ENCODE results near the gene MYO5A. TPM values are rescaled to one million over a fixed set of nuclear protein-coding genes. Genes with fewer than 3 reads are reported as not detected.

The MYO5A gene
- total RNA-seq, 2 experiments from 2014 or later: 30.3 to 43.2 TPM

DNA sequence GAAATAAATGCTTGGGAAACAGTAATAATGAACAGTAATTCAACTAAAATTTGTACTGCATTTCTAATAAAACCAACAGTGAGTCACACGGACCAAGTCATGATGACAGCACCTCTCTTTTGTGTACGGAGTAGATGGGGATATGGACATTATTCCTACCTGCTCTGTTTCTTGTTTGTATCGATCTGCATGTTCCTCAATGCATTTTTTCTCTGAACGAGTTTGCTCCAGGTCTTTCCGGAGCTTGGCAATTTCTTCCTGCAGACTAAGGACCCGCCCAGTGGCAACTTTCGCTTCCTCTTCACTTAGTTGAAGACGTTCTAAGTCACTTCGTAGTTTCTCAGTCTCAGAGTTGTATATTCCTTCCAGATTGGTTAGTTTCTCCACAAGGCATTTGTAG, 158.7 kb downstream of the MYO5A start:
- DNase-seq: no peak
- Mint-ChIP-seq H3K4me3 (no peak overlapping the region), H3K4me1 (no peaks in the 10 kb centered on the region), H3K9me3 (ENCODE audit: low read depth) (no peaks in the 10 kb centered on the region), H3K27ac (no peak overlapping the region), H3K27me3 (no peaks in the 10 kb centered on the region), H3K36me3 (peaks cover 52% of the 10 kb centered on the region)
- CTCF ChIA-PET: no interaction called here
- ATAC-seq: no peak

DNA sequence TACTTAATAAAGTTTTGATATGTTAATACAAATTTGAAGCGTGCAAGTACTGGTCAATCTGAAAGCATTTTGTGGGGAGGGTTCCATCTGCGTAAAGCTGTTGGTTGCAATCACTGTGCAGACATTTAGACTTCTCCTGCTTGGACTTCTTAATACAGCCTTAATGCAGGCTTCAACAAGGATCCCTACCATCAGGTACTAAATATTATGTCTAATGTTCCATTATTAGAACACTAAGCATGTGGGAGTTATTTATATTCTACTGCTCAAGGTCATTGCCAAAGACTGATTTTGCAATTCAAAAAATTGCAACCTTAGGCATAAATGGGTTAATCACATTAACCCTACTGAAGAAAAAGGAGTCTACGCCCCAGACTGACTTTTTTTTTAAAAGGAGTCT, 159.2 kb downstream of the MYO5A start:
- Mint-ChIP-seq H3K27ac (no peak overlapping the region), H3K36me3 (peaks cover 49% of the 10 kb centered on the region), H3K4me1 (no peaks in the 10 kb centered on the region), H3K9me3 (ENCODE audit: low read depth) (no peaks in the 10 kb centered on the region), H3K4me3 (no peak overlapping the region), H3K27me3 (no peaks in the 10 kb centered on the region)
- DNase-seq (no peak), ATAC-seq (no peak)
- CTCF ChIA-PET: no interaction called here

DNA sequence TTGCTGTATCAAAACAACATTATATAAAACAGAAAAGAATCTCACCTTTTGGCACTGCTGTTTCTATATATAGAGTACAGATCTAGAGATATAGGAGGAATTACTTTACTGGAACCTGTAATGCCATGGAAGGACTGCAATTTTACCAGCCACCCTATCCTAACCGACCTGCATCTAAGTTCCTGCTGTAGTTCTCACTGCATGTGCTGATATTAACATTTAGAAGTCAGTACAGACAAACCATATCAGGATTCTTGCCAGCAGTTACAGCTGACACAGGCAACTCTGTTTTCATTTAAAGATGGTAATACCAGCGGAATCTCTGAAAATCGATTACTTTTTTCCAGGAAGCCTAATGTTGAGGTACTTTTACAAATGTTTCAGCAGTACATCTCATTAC, 159.7 kb downstream of the MYO5A start:
- Mint-ChIP-seq H3K4me1 (no peaks in the 10 kb centered on the region), H3K27ac (no peak overlapping the region), H3K36me3 (peaks cover 49% of the 10 kb centered on the region), H3K4me3 (no peak overlapping the region), H3K27me3 (no peaks in the 10 kb centered on the region), H3K9me3 (ENCODE audit: low read depth) (no peaks in the 10 kb centered on the region)
- DNase-seq: no peak
- no peak for ATAC-seq
- CTCF ChIA-PET: no interaction called here

DNA sequence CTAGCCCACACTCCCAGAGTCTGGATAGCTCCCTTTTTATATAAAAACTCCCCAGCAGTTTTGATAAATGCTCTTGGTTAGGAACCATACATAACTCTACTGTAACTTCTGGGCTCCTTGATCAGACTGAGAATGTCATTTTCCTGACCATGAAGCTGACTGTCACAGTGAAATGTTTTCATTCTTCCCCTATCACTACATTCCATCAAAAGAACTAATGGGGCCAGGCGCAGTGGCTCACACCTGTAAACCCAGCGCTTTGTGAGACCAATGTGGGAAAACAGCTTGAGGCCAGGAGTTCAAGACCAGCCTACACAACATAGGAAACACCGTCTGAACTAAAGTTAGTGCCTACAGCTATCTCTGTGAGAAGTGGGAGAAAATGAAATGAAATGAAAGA, 160.3 kb downstream of the MYO5A start:
- ATAC-seq (no peak), DNase-seq (no peak)
- no peaks in the 10 kb centered on the region for H3K27me3 Mint-ChIP-seq
- H3K4me1 Mint-ChIP-seq: no peaks in the 10 kb centered on the region
- no peak overlapping the region for H3K4me3 Mint-ChIP-seq
- H3K9me3 Mint-ChIP-seq (ENCODE audit: low read depth): no peaks in the 10 kb centered on the region
- H3K27ac Mint-ChIP-seq: no peak overlapping the region
- CTCF ChIA-PET: interaction anchor here (1.6 kb wide), 1 partner anchor 12 kb away, joined by 3 read pairs; no protein-coding TSS in a partner anchor
- peaks cover 49% of the 10 kb centered on the region for H3K36me3 Mint-ChIP-seq

DNA sequence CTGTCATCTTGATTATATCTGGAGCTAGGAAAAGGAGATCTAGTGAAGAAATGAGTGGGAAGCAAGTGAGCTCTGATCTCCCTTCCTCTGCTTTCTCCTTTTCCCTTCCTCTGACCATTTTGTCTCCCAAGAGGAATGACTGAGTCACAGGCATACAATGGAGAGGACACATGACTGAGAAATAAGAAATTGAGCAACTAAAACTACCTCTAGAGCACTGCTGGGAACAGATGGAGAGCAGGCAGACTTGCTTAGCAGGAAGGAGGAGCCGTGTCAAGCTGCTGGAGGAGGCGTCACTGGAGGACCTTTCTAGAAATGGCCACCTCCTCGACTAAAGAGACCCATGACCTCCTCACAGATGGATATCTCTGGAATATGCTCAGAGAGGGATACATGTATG, 166.2 kb downstream of the MYO5A start:
- H3K27me3 Mint-ChIP-seq: no peaks in the 10 kb centered on the region
- no peaks in the 10 kb centered on the region for H3K4me1 Mint-ChIP-seq
- DNase-seq (no peak), ATAC-seq (no peak)
- H3K9me3 Mint-ChIP-seq (ENCODE audit: low read depth): no peaks in the 10 kb centered on the region
- H3K27ac Mint-ChIP-seq: no peak overlapping the region
- CTCF ChIA-PET: interaction anchor here (0.6 kb wide), 1 partner anchor 108 kb away, joined by 3 read pairs; no protein-coding TSS in a partner anchor
- peaks cover 21% of the 10 kb centered on the region for H3K36me3 Mint-ChIP-seq
- no peak overlapping the region for H3K4me3 Mint-ChIP-seq

DNA sequence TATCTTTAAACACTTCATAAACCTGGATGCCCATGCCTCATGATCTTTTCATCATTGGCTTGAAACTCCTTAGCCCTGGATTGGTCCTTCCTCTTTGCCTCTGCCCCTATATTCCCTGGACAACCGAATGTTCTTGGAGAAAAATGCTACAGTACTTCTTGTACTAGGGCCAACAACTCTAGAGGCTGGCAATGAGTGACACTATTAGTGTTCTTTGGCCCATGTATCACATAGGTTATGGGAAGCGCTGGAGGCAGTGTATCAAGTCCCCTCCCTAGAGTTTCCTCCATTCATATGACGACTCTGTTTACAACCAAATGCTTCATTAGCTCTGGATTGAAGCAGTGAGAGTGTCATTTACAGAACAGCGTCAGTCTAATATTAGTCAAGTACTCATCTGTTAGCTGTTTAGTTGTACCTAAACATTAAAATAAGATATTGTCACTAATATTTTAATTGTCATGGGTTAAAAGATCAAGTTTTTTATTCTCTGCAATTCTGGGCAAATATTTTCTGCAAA, 166.6 kb downstream of the MYO5A start:
- H3K9me3 Mint-ChIP-seq (ENCODE audit: low read depth): no peaks in the 10 kb centered on the region
- H3K27ac Mint-ChIP-seq: no peak overlapping the region
- H3K4me1 Mint-ChIP-seq: no peaks in the 10 kb centered on the region
- CTCF ChIA-PET: interaction anchor here (0.6 kb wide), 1 partner anchor 108 kb away, joined by 3 read pairs; no protein-coding TSS in a partner anchor
- DNase-seq (no peak), ATAC-seq (no peak)
- peaks cover 19% of the 10 kb centered on the region for H3K36me3 Mint-ChIP-seq
- H3K4me3 Mint-ChIP-seq: no peak overlapping the region
- H3K27me3 Mint-ChIP-seq: no peaks in the 10 kb centered on the region

DNA sequence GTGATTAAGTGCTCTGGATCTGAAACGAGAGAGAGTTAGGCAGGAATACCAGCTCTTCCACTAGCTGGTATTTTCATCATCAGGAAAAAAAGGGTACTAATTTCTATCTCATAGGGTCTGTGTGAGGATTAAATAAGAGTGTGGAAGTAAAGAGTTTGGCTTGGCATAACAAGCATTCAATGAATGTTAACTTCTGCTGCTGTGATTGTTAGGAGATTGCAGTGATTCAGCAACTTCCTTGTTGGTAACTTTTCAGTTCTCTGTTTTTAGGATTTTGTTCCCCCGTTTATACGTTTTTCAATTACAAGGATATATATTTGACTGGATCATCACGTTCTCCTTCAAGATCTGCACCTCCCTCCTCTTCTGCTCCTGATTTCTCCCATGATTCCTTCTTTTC, 167.2 kb downstream of the MYO5A start:
- H3K27me3 Mint-ChIP-seq: no peaks in the 10 kb centered on the region
- peaks cover 17% of the 10 kb centered on the region for H3K36me3 Mint-ChIP-seq
- no peaks in the 10 kb centered on the region for H3K9me3 Mint-ChIP-seq (ENCODE audit: low read depth)
- no peak overlapping the region for H3K27ac Mint-ChIP-seq
- no peak overlapping the region for H3K4me3 Mint-ChIP-seq
- no peaks in the 10 kb centered on the region for H3K4me1 Mint-ChIP-seq
- ATAC-seq: no peak
- no peak for DNase-seq
- CTCF ChIA-PET: no interaction called here

DNA sequence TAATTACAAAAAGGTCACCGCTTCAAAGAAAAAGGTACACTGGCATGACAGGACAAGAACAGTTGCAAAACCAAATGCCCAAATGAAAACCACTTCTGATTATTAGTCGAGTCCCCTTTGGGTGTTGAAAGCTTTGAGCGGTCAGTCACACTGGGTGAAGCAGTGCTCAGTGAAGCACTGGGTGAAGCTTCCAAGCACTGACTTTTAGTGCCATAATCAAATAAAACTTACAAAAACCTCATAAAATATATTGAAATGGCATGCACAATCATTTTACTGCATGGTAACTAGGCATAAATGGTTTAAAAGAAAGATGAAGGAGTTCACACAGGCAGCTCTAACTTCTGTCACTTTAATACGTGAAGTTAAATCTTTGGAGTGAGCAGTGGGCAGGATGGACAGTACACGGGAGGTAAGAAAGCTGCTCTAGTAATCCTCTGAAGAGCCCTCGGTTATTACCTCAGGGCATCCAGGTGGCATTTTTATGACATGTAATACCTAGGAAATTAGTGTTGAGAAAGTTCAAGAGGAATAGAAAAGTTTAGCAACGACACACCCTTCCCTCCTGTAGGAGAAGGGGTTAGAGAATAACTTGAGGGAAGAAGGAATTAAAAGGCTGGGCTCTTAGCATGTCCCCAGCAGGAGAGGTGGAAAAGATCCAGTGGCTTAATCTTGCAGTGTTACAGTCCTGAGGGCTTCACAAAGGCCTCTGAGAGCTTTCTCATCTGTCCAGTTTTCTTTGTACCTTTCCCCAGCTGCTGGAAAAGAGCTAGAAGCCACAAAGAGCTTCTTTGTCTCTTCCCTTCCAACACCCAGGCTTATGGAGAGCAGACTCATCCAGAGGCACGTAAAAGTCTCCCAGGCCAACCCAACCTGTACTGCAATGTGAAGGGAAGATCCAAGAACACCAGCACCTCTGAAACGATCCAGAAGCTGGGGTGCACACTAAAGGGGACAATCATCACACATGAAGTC, 168.2 kb downstream of the MYO5A start:
- Mint-ChIP-seq H3K27me3 (no peaks in the 10 kb centered on the region), H3K27ac (no peak overlapping the region), H3K36me3 (peaks cover 13% of the 10 kb centered on the region), H3K4me3 (no peak overlapping the region), H3K9me3 (ENCODE audit: low read depth) (no peaks in the 10 kb centered on the region), H3K4me1 (no peaks in the 10 kb centered on the region)
- DNase-seq: no peak
- no peak for ATAC-seq
- CTCF ChIA-PET: no interaction called here

DNA sequence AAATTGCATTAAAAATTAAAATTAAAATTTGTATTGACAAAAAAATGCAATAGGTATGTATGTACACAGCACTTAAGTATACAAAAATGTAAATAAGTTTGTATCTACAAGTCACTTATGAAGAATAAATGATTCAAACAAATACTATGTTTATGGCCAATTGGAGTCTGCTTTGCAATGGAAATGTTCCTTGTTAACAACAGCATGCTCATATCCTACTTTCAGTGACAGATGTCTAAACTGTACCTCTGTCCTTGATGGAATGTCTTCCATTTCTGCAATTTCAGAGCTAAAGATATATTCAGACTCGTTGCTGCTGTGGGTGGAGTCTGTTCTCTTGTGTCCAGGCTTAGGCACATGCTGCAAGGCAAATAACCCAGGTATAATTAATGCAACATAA, 169.0 kb downstream of the MYO5A start:
- ATAC-seq (no peak), DNase-seq (no peak)
- Mint-ChIP-seq H3K27ac (no peak overlapping the region), H3K9me3 (ENCODE audit: low read depth) (no peaks in the 10 kb centered on the region), H3K36me3 (peaks cover 13% of the 10 kb centered on the region), H3K27me3 (no peaks in the 10 kb centered on the region), H3K4me1 (no peaks in the 10 kb centered on the region), H3K4me3 (no peak overlapping the region)
- CTCF ChIA-PET: no interaction called here

DNA sequence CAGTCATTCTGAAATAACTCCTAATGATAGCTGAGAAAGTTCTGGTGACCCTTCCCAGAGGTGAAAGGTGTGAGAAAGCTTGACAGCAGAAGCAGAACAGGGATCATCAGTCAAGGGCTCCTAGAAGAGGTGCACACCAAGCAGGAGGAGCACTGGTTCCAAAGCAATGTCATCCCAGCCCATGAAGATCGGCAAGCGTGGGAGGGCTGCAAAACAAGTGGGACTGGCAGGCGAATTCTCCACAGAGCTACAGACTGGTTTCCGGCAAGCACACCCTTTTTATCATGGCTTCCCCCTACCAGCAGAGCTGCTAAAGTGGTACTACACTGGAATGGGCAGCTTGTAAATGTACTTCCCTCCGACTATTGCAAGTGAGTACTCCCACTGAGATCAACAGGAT, 170.7 kb downstream of the MYO5A start:
- CTCF ChIA-PET: interaction anchor here (0.8 kb wide), 1 partner anchor 14 kb away, joined by 3 read pairs; no protein-coding TSS in a partner anchor
- H3K36me3 Mint-ChIP-seq: peaks cover 4% of the 10 kb centered on the region
- H3K4me1 Mint-ChIP-seq: no peaks in the 10 kb centered on the region
- no peaks in the 10 kb centered on the region for H3K27me3 Mint-ChIP-seq
- H3K9me3 Mint-ChIP-seq (ENCODE audit: low read depth): no peaks in the 10 kb centered on the region
- no peak overlapping the region for H3K27ac Mint-ChIP-seq
- ATAC-seq: no peak
- DNase-seq: no peak
- H3K4me3 Mint-ChIP-seq: no peak overlapping the region

DNA sequence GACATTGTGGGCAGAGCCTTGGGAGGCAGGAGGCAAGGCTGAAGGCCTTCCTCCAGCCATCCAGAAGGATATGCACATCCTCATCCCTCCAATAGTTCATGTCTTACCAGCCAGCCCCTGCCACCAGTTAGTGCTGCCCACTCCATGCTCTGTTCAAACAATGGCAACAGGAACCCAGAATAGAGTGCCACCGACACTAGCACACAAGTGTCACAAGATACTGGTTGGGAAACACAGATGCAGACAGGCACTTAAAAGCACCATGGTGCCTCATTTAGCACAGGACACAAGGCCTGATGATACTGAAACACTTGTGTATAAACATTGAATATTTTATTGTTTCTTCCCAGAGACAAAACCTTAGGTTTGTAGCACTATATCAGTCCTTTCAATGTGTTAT, 176.6 kb downstream of the MYO5A start:
- H3K27me3 Mint-ChIP-seq: no peaks in the 10 kb centered on the region
- no peak overlapping the region for H3K27ac Mint-ChIP-seq
- ATAC-seq (no peak), DNase-seq (no peak)
- no peaks in the 10 kb centered on the region for H3K4me1 Mint-ChIP-seq
- no peaks in the 10 kb centered on the region for H3K9me3 Mint-ChIP-seq (ENCODE audit: low read depth)
- no peak overlapping the region for H3K4me3 Mint-ChIP-seq
- peaks cover 23% of the 10 kb centered on the region for H3K36me3 Mint-ChIP-seq
- CTCF ChIA-PET: no interaction called here

DNA sequence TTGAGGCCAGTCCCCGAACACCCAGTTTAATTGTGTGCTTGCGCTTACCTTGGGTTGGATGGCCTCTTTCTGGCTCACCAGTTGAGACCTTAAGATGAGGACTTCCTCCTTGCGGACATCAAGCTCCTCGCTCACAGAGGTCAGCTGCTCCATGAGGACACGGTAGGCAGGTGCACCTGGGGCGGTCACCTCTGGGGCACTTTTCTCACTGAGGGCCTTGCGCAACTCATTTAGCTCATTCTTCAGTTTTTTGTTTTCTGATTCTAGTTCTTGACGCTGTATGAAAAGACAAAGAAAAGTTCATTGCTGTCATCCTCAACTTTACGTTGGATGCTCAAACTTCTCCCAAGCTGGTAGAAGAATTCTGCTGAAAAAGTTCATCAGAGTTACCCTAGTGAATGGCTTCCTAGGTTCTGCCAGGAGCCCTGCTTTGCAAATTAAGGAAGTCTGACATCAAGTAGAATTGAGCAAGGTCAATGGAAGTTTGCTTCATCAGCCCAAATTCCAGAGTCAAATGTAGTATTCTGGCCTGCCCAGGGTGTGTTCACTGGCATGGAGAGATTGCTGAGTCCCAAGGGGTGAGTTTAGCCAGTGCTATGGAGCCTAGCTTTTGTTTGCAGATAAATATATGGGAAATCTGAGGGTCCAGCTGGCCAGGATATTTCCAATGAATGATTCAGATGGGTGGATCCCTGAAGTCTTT, 177.3 kb downstream of the MYO5A start:
- peaks cover 23% of the 10 kb centered on the region for H3K36me3 Mint-ChIP-seq
- no peak overlapping the region for H3K4me3 Mint-ChIP-seq
- no peak overlapping the region for H3K27ac Mint-ChIP-seq
- H3K9me3 Mint-ChIP-seq (ENCODE audit: low read depth): no peaks in the 10 kb centered on the region
- no peaks in the 10 kb centered on the region for H3K4me1 Mint-ChIP-seq
- no peak for ATAC-seq
- no peaks in the 10 kb centered on the region for H3K27me3 Mint-ChIP-seq
- CTCF ChIA-PET: no interaction called here
- no peak for DNase-seq

DNA sequence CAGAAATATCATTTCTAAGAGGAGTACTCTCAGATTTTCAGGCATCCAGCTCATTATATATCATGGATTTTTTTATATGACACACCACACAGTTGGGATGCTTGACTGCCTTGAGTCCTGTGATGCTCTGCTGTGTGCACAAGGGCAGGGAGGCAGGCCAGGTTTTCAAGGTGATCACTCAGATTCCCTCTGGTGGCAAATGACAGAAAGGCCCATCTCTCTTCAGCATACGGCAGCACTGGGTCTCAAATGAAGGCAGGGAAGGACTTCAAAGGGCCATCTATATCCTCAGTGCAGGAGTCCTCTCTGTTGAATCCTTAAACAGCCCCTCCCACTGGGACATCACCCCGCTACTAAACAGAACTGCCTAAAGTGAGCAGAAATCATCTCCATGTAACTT, 178.3 kb downstream of the MYO5A start:
- peaks cover 27% of the 10 kb centered on the region for H3K36me3 Mint-ChIP-seq

More for the DNA sequence above, 178.3 kb downstream of the MYO5A start:
- H3K27me3 Mint-ChIP-seq: no peaks in the 10 kb centered on the region
- H3K4me3 Mint-ChIP-seq: no peak overlapping the region
- ATAC-seq (no peak), DNase-seq (no peak)
- CTCF ChIA-PET: no interaction called here
- no peak overlapping the region for H3K27ac Mint-ChIP-seq
- no peaks in the 10 kb centered on the region for H3K4me1 Mint-ChIP-seq
- no peaks in the 10 kb centered on the region for H3K9me3 Mint-ChIP-seq (ENCODE audit: low read depth)

All from activated CD8-positive, alpha-beta memory T cell treated with anti-CD3 and anti-CD28 coated beads, Interleukin-2, amount 10 ng/mL, durations not matched to agents 7 days and 5 days (primary cell).